ENCODE measurements around the gene AKR7A3. TPM values are rescaled to one million over a fixed set of nuclear protein-coding genes. Genes with fewer than 3 reads are reported as not detected.

Gene AKR7A3
- polyA plus RNA-seq, 1 of the 3 experiments (the other 2 are of a cell fraction), result 0.38 TPM

DNA sequence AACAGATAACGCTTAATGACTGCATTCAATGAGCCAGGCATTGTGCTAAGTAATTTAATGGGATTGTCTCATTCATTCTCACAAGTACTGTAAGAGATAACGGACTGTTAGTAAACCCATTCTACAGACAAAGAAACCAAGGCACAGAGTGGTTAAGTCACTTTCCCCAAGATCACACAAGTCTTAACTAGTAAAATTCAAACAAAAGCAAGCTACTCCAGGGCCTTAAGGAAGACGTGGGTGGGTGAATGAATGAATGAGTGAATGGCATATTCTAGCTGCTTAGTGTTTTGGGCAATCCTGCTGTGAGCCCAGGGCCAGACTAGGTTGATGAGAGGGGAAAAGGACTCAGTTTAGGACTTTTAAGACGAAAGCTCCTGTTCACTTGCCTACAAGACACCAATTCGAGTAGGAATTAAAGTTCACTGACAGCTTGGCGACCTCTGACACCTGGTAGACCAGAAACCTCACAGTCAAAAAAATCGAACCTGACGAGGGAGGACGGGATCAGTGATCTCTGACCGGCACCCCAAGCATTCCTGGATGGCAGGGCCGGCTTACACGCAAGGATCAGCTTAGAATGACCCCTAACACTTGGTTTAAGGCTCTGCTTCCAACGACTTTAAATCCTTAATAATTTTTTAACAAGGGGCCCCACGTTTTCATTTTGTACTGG lies 37.8 kb downstream of the AKR7A3 start:
- H3K4me1 ChIP-seq (ENCODE audit: control insufficient read depth in 1 of 2, insufficient read depth in 2 of 2, low read depth in 1 of 2, low read length in 1 of 2), result peaks cover 14 to 17% of the 10 kb centered on the region in 2 experiments; a peak in 3 of 4 replicates
- peak overlapping the region; percentile 97 for H3K4me2 ChIP-seq
- CTCF ChIA-PET, result interaction anchor here (1.0 to 2.9 kb wide), 5 partner anchors 10 to 412 kb away, joined by 3 to 14 read pairs (median 5); no protein-coding TSS in a partner anchor
- H3K9ac ChIP-seq, result peak overlapping the region; percentile 96
- H3K79me2 ChIP-seq (ENCODE audit: insufficient read depth), result peaks cover 99% of the 10 kb centered on the region
- POLR2A ChIA-PET, result interaction anchor here (0.9 to 1.3 kb wide), 2 partner anchors 40 to 396 kb away, joined by 3 read pairs; no protein-coding TSS in a partner anchor
- no peaks in the 10 kb centered on the region for H3K27me3 ChIP-seq (ENCODE audit: insufficient read depth)
- H4K20me1 ChIP-seq (ENCODE audit: insufficient read depth), result peaks cover 13% of the 10 kb centered on the region; the same call in 1 of the 2 replicates
- H3K9me2 ChIP-seq, result no peaks in the 10 kb centered on the region
- no peak for TF ChIP-seq TAF1 (IDR thresholded peaks at IDR 0.05; ENCODE audit: borderline replicate concordance, low read depth, low read length)
- peak overlapping the region; percentile 71 to 98 for H3K4me3 ChIP-seq (ENCODE audit: low read depth in 2 of 2, low read length in 1 of 2)
- no peaks in the 10 kb centered on the region for H3K9me3 ChIP-seq
- H3K27ac ChIP-seq (ENCODE audit: low read depth in 2 of 2, low read length in 1 of 2), result peak overlapping the region; percentile 95
- WGBS (ENCODE audit: low lambda C conversion rate), result 9% methylated on average over 14 of the region's 14 CpGs
- no peak for DNase-seq
- peaks cover 3 to 11% of the 10 kb centered on the region in 2 experiments for H3K36me3 ChIP-seq (replicated peaks in 1 of 2; ENCODE audit: control insufficient read depth in 1 of 2, insufficient read depth in 2 of 2, low read length in 1 of 2)
- no peaks in the 10 kb centered on the region for H3F3A ChIP-seq (replicated peaks; ENCODE audit: insufficient read depth)
- H2AFZ ChIP-seq (ENCODE audit: low read depth), result peak overlapping the region; percentile 96

DNA sequence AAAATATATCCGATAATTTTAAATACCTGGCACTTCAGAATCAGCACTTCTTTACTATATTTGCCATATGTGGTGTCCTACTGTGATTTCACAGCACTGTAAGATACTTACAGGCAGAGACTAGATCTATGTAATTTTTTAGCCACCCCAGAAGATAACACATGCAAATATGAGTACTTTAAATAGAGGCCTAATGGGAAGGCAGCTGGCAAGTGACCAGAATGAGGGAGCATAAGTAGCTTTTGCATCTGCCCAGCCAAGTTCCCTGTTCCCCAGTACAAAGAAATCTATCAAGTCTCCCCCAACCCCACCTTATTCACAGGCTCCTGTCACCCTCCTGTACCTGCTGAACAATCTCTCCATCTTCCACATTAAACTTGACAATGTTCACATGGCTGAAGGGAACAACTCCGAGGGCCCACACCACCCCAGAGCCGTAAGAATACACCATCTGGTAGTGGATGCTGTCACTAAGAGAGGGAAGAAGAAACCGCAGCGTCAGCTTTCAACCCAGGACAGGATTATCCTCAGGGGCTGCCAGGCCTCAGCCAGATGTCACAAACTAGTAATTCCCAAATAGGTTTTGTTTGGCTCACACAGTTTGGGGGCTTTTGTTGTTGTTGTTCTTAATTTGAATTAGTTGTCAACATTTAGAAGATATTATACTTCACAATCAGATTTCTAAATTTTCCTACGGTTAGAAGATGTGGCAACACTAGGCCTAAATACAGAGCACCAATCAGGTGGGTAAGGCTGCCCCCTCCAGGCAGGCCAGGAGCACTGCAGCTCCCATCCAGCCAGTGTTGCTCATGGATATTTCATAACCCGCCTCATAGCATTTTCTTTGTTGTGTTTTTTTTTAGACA lies 47.7 kb downstream of the AKR7A3 start:
- H3K4me3 ChIP-seq (ENCODE audit: low read depth in 2 of 2, low read length in 1 of 2), result no peak overlapping the region; a peak in 1 of 4 replicates
- DNase-seq, result peak; percentile 82
- H3K4me2 ChIP-seq, result no peak overlapping the region
- H3K36me3 ChIP-seq (replicated peaks in 1 of 2; ENCODE audit: control insufficient read depth in 1 of 2, insufficient read depth in 2 of 2, low read length in 1 of 2), result peaks cover 54 to 62% of the 10 kb centered on the region in 2 experiments
- H3K27me3 ChIP-seq (ENCODE audit: insufficient read depth), result no peaks in the 10 kb centered on the region
- H3K27ac ChIP-seq (ENCODE audit: low read depth in 2 of 2, low read length in 1 of 2), result no peak overlapping the region
- H3K79me2 ChIP-seq (ENCODE audit: insufficient read depth), result peaks cover 9% of the 10 kb centered on the region; the same call in 1 of the 2 replicates
- no peaks in the 10 kb centered on the region for H4K20me1 ChIP-seq (ENCODE audit: insufficient read depth)
- CTCF ChIA-PET, result interaction anchor here (0.6 to 2.5 kb wide), 42 partner anchors 8 to 644 kb away, joined by 3 to 21 read pairs (median 4); partner anchors contain the start of genes EMC1 and MRTO4
- no peaks in the 10 kb centered on the region for H3K9me3 ChIP-seq
- no peak overlapping the region for H2AFZ ChIP-seq (ENCODE audit: low read depth)
- peak overlapping the region; percentile 27; the same call in 1 of the 2 replicates for H3K9ac ChIP-seq
- no peaks in the 10 kb centered on the region for H3F3A ChIP-seq (replicated peaks; ENCODE audit: insufficient read depth)
- POLR2A ChIA-PET, result interaction anchor here (0.6 kb wide), 2 partner anchors 57 to 574 kb away, joined by 3 read pairs; partner anchors contain the start of gene RNF186
- H3K4me1 ChIP-seq (ENCODE audit: control insufficient read depth in 1 of 2, insufficient read depth in 2 of 2, low read depth in 1 of 2, low read length in 1 of 2), result no peaks in the 10 kb centered on the region
- TF ChIP-seq, protein P1, sequence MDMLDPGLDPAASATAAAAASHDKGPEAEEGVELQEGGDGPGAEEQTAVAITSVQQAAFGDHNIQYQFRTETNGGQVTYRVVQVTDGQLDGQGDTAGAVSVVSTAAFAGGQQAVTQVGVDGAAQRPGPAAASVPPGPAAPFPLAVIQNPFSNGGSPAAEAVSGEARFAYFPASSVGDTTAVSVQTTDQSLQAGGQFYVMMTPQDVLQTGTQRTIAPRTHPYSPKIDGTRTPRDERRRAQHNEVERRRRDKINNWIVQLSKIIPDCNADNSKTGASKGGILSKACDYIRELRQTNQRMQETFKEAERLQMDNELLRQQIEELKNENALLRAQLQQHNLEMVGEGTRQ (IDR thresholded peaks at IDR 0.05; ENCODE audit: borderline replicate concordance, low read depth, low read length), result no peak
- peak; percentile 79 for TF ChIP-seq RAD21 (IDR thresholded peaks at IDR 0.05; ENCODE audit: low read length)
- no peak for TF ChIP-seq CHD2 (IDR thresholded peaks at IDR 0.05; ENCODE audit: low read length, partially characterized antibody)
- TF ChIP-seq, protein P2, sequence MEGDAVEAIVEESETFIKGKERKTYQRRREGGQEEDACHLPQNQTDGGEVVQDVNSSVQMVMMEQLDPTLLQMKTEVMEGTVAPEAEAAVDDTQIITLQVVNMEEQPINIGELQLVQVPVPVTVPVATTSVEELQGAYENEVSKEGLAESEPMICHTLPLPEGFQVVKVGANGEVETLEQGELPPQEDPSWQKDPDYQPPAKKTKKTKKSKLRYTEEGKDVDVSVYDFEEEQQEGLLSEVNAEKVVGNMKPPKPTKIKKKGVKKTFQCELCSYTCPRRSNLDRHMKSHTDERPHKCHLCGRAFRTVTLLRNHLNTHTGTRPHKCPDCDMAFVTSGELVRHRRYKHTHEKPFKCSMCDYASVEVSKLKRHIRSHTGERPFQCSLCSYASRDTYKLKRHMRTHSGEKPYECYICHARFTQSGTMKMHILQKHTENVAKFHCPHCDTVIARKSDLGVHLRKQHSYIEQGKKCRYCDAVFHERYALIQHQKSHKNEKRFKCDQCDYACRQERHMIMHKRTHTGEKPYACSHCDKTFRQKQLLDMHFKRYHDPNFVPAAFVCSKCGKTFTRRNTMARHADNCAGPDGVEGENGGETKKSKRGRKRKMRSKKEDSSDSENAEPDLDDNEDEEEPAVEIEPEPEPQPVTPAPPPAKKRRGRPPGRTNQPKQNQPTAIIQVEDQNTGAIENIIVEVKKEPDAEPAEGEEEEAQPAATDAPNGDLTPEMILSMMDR (IDR thresholded peaks at IDR 0.05), result peak; percentile 98
- TF ChIP-seq SMC3 (IDR thresholded peaks at IDR 0.05; ENCODE audit: low read depth, low read length), result peak; percentile 62
- no peak for TF ChIP-seq MEF2A (IDR thresholded peaks at IDR 0.05; ENCODE audit: borderline replicate concordance, low read depth)
- TF ChIP-seq, protein P3, sequence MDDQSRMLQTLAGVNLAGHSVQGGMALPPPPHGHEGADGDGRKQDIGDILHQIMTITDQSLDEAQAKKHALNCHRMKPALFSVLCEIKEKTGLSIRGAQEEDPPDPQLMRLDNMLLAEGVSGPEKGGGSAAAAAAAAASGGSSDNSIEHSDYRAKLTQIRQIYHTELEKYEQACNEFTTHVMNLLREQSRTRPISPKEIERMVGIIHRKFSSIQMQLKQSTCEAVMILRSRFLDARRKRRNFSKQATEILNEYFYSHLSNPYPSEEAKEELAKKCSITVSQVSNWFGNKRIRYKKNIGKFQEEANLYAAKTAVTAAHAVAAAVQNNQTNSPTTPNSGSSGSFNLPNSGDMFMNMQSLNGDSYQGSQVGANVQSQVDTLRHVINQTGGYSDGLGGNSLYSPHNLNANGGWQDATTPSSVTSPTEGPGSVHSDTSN (IDR thresholded peaks at IDR 0.05), result no peak
- TF ChIP-seq MXI1 (IDR thresholded peaks at IDR 0.05; ENCODE audit: low read depth, low read length), result no peak
- TF ChIP-seq GATA2 (CRISPR knock-in tag; IDR thresholded peaks at IDR 0.05), result no peak
- WGBS (ENCODE audit: low lambda C conversion rate), result 68% methylated on average over 7 of the region's 7 CpGs
- no peaks in the 10 kb centered on the region for H3K9me2 ChIP-seq
